HPDE6-E6E7 (cell line): ENCODE measurements around the gene ZNF646.

ENCODE experiments used
- DNase-seq: peaks from one replicate; pipeline ENCODE4 v3.0.0; 2011; ENCODE audit warnings: missing footprints; ENCODE audit errors: extremely low spot score

The ZNF646 gene

DNA sequence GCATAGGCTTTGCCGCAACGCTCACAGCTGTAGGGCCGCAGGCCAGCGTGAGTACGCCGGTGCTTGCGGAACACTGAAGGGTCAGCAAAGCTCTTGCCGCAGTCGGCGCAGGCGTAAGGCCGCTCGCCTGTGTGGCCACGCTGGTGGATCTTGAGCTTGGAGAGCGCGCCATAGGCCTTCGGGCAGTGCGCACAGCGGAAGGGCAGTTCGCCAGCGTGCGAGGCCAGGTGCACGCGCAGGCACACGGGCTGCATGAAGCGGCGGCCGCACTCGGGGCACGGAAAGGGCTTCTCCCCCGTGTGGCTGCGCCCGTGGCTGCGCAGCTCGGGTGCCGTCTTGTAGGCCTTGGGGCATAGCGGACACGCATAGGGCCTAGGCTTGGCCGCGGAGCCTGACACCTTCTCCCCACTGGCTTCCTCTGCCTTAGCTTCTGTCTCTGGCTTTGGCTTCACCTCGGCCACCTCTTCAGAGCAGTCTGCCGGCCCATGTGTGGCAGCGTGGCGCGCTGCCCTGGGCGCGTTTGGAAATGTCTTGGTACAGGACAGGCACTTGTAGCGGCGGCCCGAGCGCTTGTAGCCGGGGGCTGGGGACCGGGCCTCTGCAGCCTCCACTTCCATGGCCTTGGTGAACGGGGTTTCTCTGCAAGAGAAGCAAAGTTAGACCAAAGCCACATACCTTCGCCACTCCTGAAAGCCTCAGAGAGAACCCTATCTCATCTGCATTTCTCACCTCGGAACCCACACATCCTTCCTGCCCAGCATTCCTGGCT, 10.2 kb upstream of the ZNF646 start:
- no peak for DNase-seq

GRCh38 chr16:31064882-31065461, 9.2 kb upstream of the ZNF646 start:
- DNase-seq, result peak; percentile 64

- DNase-seq, result no peak
These were observed 6.9 kb upstream of the ZNF646 start for GRCh38 chr16:31067342-31067741.

GRCh38 chr16:31071861-31072260, 2.4 kb upstream of the ZNF646 start:
- no peak for DNase-seq

GRCh38 chr16:31072540-31073141, 1.6 kb upstream of the ZNF646 start:
- peak; percentile 23 for DNase-seq

- DNase-seq, result peak; percentile 86
These were observed 866 bp upstream of the ZNF646 start for GRCh38 chr16:31073142-31073969.

- DNase-seq, result no peak
These were observed 577 bp downstream of the ZNF646 start for GRCh38 chr16:31074814-31075183.

GRCh38 chr16:31076319-31076718, 2.1 kb downstream of the ZNF646 start:
- no peak for DNase-seq

GRCh38 chr16:31077024-31077423, 2.8 kb downstream of the ZNF646 start:
- DNase-seq, result no peak

DNA sequence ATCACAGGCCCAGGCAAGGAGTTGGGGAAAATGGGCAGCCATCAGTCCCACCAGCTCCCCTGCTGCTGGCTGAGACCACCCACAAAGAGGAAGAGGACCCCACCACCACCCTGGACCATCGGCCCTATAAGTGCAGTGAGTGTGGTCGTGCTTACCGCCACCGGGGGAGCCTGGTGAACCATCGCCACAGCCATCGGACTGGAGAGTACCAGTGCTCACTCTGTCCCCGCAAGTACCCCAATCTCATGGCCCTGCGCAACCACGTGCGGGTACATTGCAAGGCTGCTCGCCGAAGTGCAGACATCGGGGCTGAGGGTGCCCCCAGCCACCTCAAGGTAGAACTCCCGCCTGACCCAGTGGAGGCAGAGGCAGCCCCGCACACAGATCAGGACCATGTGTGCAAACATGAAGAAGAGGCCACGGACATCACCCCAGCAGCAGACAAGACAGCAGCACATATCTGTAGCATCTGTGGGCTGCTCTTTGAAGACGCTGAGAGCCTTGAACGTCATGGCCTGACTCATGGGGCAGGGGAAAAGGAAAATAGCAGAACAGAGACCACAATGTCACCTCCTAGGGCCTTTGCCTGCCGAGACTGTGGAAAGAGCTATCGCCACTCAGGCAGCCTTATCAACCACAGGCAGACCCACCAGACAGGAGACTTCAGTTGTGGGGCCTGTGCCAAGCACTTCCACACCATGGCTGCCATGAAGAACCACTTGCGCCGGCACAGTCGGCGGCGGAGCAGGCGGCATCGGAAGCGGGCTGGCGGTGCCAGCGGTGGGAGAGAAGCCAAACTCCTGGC, 3.6 kb downstream of the ZNF646 start:
- DNase-seq, result no peak

DNA sequence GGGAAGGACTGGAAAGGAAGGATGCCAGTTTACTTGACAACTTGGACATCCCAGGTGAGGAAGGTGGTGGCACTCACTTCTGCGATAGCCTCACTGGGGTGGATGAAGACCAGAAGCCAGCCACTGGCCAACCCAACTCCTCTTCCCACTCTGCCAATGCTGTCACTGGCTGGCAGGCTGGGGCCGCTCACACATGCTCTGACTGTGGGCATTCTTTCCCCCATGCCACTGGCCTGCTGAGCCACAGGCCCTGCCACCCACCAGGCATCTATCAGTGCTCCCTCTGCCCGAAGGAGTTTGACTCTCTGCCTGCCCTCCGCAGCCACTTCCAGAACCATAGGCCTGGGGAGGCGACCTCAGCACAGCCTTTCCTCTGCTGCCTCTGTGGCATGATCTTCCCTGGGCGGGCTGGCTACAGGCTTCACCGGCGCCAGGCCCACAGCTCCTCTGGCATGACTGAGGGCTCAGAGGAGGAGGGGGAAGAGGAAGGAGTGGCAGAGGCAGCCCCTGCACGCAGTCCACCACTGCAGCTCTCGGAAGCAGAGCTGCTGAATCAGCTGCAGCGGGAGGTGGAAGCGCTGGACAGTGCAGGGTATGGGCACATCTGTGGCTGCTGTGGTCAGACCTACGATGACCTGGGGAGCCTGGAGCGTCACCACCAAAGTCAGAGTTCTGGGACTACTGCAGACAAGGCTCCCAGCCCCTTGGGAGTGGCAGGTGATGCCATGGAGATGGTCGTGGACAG, 4.5 kb downstream of the ZNF646 start:
- no peak for DNase-seq

DNA sequence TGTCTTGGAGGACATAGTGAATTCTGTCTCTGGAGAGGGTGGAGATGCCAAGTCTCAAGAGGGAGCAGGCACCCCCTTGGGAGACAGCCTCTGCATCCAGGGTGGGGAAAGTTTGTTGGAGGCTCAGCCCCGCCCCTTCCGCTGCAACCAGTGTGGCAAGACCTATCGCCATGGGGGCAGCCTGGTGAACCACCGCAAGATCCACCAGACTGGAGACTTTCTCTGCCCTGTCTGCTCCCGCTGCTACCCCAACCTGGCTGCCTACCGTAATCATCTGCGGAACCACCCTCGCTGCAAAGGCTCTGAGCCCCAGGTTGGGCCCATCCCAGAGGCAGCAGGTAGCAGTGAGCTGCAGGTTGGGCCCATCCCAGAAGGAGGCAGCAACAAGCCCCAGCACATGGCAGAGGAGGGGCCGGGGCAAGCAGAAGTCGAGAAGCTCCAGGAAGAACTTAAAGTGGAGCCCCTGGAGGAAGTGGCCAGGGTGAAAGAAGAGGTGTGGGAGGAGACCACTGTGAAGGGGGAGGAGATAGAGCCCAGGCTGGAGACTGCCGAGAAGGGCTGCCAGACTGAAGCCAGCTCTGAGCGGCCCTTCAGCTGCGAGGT, 5.2 kb downstream of the ZNF646 start:
- no peak for DNase-seq

GRCh38 chr16:31080035-31080629, 5.9 kb downstream of the ZNF646 start:
- DNase-seq, result no peak

GRCh38 chr16:31080756-31081419, 6.7 kb downstream of the ZNF646 start:
- no peak for DNase-seq

DNA sequence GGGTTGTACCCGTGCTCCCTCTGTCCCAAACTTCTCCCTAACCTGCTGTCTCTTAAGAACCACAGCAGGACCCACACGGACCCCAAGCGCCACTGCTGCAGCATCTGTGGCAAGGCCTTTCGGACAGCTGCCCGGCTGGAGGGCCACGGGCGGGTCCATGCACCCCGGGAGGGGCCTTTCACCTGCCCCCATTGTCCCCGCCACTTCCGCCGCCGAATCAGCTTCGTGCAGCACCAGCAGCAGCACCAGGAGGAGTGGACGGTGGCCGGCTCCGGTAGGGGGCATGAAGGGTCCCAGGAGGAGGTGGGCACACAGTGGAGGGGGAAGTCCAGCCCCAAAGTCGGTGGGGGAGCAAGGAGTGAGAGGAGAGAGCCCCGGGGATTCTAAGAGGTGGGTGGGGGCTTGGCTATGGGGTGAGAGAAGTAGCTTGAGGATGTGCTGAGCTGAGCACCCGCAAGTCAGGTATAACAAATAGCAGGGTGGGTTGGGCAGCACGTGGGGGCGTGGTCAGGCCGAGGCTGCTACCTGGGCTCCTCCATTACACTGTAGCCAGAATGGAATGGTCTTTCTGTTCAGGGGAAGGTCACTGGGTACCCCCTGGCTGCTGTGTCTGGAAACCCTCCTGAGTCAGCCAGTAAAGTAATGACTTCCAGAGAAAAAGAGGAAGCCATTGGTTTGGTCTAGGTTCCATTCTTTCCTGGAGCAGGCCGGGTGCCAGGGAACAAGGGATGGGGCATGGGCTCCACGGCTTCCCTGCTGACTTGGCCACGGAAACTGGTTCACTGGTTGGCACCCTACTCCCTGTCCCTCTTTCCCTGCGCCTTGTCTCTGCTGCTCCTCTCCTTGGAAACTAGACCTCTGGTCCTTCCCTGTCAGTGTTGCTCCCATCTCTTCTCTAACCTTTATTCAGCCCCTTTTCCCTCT, 7.5 kb downstream of the ZNF646 start:
- DNase-seq, result no peak

- DNase-seq, result no peak
These were observed 8.3 kb downstream of the ZNF646 start for GRCh38 chr16:31082368-31083045.

DNA sequence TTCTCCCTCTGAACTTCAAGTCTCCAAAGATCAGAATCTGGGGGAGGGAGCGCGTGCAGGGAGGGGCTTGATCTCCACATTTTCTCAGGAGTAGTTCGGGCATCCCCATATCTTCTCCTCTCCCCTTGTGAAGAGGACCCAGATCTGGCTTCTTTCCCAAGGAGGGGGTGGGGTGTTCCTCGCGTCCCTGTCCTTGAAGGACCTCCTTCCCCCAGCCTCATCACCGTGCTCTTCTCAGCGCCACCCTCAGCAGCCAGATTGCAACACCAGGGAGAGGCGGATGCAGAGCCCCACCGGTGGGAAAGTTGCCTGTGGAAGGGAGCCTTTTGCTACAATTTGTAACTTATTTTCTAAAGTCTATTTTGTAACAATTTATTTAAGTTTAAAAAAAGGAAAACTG, 8.9 kb downstream of the ZNF646 start:
- DNase-seq, result no peak

DNA sequence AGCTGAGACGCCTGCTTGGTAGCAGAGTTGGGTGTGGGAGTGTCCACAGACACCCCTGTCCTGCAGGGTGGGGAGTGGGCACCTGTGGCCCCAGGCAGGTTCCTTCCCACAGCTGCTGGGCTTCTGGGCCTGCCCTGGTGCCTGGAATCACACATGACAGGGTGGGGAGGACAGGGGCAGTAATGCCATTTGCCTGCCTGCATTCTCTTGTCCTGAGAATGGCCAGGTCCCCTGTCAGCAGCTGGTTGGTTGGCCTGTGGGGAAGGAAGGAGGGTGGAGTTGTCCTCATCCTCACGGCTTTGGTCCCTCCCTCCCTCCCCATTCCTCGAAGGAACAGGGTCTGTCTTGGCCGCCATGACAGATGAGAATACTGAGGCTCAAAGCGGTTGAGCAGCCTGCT, 9.3 kb downstream of the ZNF646 start:
- no peak for DNase-seq
